Neural crest cell (in vitro differentiated cells): ENCODE measurements around the gene DRG2. TPM values are rescaled to one million over a fixed set of nuclear protein-coding genes. Genes with fewer than 3 reads are reported as not detected.

Experiments used
- DNase-seq: peaks from one replicate; pipeline ENCODE4 v3.0.0; 2021; ENCODE audit warnings: low read depth, mixed read lengths, low spot score
- H3K27ac Mint-ChIP-seq: one replicate; pipeline ENCODE4 v1.8.0; 2021; ENCODE audit warnings: mild to moderate bottlenecking, mixed read lengths; ENCODE audit not compliant: unreplicated experiment
- H3K27me3 Mint-ChIP-seq: 2 replicates; pipeline ENCODE4 v1.8.0; 2021; ENCODE audit warnings: low read depth, mild to moderate bottlenecking, mixed read lengths
- H3K36me3 Mint-ChIP-seq: 2 replicates; pipeline ENCODE4 v1.8.0; 2021; ENCODE audit warnings: low read depth, mild to moderate bottlenecking, mixed read lengths
- H3K4me1 Mint-ChIP-seq: 2 replicates; pipeline ENCODE4 v1.8.0; 2021; ENCODE audit warnings: mixed read lengths
- H3K4me3 Mint-ChIP-seq: one replicate; pipeline ENCODE4 v1.8.0; 2021; ENCODE audit warnings: mild to moderate bottlenecking, mixed read lengths
- H3K9me3 Mint-ChIP-seq: 2 replicates; pipeline ENCODE4 v1.8.0; 2021; ENCODE audit warnings: mixed read lengths
- total RNA-seq: library from RNA; stranded (reverse); gene quantifications from 2 replicates; pipeline ENCODE4 v1.2.1, GENCODE V29; 2021
- TF ChIP-seq, protein P1 (sequence below): fragments of 200-600 bp; sonication (generic); conservative IDR thresholded peaks from 2 replicates; pipeline ENCODE4 v1.5.0; 2021; ENCODE audit warnings: antibody characterized with exemption, mild to moderate bottlenecking

DRG2 gene
- total RNA-seq, 1 donor from 2014 or later, result 40.3 TPM

DNA sequence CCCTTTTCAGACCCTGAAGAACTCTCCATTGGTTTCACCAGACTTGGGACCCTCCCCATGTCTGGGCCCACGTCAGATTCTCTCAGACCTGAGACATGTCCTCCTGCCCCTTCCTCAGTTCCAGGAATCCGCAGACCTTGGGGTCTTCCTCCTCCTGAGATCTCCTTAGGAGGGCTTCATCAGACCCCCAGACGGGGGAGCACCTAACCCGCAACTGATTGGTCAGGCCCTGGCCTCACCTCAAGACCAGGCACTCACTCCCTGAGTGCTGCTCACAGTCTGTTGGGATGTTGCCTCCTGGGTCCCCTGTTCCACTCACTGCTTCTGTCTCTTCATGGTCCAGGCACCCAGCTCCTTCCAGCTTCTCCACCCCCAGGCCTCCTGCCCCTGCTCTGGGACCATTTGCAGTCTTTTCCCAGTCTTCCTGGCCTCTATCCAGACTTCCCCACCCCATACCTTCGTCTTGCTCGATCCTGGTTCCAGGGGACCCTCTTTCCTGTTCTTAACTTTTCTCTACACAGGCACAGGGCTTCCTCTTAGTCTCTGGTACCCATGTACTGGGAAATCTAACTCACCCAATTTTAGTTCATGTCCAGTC is 47.4 kb upstream of the DRG2 start:
- peak overlapping the region; percentile 93 for H3K4me3 Mint-ChIP-seq
- H3K4me1 Mint-ChIP-seq, result peaks cover 51% of the 10 kb centered on the region
- no peaks in the 10 kb centered on the region for H3K36me3 Mint-ChIP-seq
- no peaks in the 10 kb centered on the region for H3K9me3 Mint-ChIP-seq
- no peak for DNase-seq
- TF ChIP-seq, protein P1, sequence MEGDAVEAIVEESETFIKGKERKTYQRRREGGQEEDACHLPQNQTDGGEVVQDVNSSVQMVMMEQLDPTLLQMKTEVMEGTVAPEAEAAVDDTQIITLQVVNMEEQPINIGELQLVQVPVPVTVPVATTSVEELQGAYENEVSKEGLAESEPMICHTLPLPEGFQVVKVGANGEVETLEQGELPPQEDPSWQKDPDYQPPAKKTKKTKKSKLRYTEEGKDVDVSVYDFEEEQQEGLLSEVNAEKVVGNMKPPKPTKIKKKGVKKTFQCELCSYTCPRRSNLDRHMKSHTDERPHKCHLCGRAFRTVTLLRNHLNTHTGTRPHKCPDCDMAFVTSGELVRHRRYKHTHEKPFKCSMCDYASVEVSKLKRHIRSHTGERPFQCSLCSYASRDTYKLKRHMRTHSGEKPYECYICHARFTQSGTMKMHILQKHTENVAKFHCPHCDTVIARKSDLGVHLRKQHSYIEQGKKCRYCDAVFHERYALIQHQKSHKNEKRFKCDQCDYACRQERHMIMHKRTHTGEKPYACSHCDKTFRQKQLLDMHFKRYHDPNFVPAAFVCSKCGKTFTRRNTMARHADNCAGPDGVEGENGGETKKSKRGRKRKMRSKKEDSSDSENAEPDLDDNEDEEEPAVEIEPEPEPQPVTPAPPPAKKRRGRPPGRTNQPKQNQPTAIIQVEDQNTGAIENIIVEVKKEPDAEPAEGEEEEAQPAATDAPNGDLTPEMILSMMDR, result no peak
- peak overlapping the region; percentile 72 for H3K27ac Mint-ChIP-seq
- no peaks in the 10 kb centered on the region for H3K27me3 Mint-ChIP-seq

DNA sequence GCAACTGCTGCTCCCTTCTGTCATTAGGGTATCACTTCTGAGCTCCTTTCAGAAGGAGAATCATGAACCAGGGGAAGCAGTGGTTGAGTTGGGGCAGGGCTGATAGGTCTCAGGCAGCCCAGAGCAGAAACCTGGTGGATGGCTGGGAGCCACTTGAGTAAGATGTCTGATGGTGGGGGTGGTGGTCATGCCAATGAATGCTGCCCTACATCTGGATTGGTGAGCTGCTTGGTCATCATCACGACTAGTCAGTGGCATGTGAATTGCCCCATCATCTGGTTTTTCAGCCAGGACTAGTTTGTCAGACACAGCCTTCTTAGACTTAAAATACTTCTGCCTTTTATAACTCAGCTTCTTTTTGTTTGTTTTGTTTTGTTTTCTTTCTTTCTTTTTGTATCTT is 46.0 kb upstream of the DRG2 start:
- TF ChIP-seq, protein P1, result no peak
- Mint-ChIP-seq H3K9me3 (no peaks in the 10 kb centered on the region), H3K4me3 (peak overlapping the region; percentile 93), H3K27me3 (no peaks in the 10 kb centered on the region), H3K27ac (no peak overlapping the region), H3K36me3 (no peaks in the 10 kb centered on the region), H3K4me1 (peaks cover 51% of the 10 kb centered on the region)
- DNase-seq, result no peak

DNA sequence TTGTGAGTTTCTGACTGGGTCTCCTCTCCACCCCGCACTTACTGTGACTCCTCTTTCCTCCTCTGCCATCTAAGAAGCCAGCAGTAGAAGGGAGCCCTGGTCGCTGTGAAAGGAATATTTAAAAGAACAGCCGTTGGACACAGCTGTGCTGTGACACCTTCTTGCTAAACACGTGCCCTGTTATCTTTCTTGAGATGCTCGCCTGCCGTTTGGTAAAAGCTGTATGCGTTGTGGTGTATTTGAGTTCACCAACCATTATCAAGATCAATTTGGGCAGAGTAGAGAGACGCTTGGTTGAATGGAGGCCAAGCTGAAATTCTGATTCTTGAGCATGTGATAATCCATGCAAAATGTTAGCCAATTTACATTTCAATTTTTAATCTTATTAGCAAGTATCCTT is 44.8 kb upstream of the DRG2 start:
- H3K36me3 Mint-ChIP-seq, result peaks cover 6% of the 10 kb centered on the region
- TF ChIP-seq, protein P1, result no peak
- H3K9me3 Mint-ChIP-seq, result no peaks in the 10 kb centered on the region
- no peak for DNase-seq
- H3K4me3 Mint-ChIP-seq, result peak overlapping the region; percentile 14
- H3K27ac Mint-ChIP-seq, result no peak overlapping the region
- H3K4me1 Mint-ChIP-seq, result peaks cover 42% of the 10 kb centered on the region
- H3K27me3 Mint-ChIP-seq, result no peaks in the 10 kb centered on the region

DNA sequence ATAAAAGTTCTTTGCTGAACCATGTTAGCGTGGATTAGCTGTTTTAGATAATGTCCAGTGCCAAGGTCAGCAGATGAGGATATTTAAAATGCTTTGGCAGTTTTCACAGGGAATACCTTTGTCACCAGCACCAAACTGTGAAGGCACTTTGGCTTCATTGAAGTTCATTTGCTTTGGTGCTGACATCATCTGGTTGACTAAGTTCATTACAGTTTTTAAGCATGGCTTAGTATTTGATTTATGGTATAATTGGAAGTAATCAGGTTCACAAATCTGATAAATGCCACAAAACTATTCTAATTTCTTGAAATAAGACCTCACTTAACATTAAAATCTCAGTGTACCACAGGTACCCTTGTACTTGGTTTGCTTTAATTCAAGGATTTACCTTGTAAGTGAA is 44.3 kb upstream of the DRG2 start:
- Mint-ChIP-seq H3K36me3 (peaks cover 6% of the 10 kb centered on the region), H3K9me3 (no peaks in the 10 kb centered on the region), H3K4me1 (peaks cover 37% of the 10 kb centered on the region), H3K4me3 (no peak overlapping the region), H3K27ac (no peak overlapping the region), H3K27me3 (no peaks in the 10 kb centered on the region)
- TF ChIP-seq, protein P1, result peak; percentile 17
- DNase-seq, result no peak

DNA sequence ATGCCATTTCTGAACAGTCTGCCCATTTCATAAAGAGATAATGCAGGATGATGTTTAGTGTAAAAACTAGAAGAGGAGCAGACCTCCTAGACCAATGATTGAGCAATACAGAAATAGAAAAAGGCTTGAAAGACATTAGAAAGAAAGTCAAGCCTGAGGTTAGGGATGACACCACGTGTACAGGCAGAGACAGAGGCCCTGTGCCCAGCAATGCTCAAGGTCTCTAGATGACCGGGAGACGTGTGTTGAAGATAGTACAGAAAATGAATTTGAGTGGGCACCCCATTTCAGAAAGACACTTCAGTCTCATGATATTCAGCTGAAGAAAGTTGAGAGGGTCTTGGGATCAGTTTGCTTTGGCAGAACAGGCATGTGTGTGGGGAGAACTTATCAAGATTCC is 43.1 kb upstream of the DRG2 start:
- no peak overlapping the region for H3K4me3 Mint-ChIP-seq
- peaks cover 6% of the 10 kb centered on the region for H3K36me3 Mint-ChIP-seq
- H3K9me3 Mint-ChIP-seq, result no peaks in the 10 kb centered on the region
- no peak for DNase-seq
- H3K27me3 Mint-ChIP-seq, result no peaks in the 10 kb centered on the region
- TF ChIP-seq, protein P1, result no peak
- H3K27ac Mint-ChIP-seq, result no peak overlapping the region
- H3K4me1 Mint-ChIP-seq, result peaks cover 28% of the 10 kb centered on the region
